ENCODE results near the gene PDGFA.

- TF ChIP-seq CTCF (IDR thresholded peaks at IDR 0.05; ENCODE audit: borderline replicate concordance, extremely low read depth, low read length, poor library complexity, severe bottlenecking) = no peak
- no peak for TF ChIP-seq EZH2 (IDR thresholded peaks at IDR 0.05; ENCODE audit: borderline replicate concordance, low read depth, low read length, severe bottlenecking)
Measured at GRCh38 chr7:468681-469562, 50.7 kb downstream of the PDGFA start.
